ENCODE results near the gene RXRA. TPM values are rescaled to one million over a fixed set of nuclear protein-coding genes. Genes with fewer than 3 reads are reported as not detected.

RXRA gene
- total and polyA plus RNA-seq, 4 donors, result 41.5 to 116 (median 74.1) TPM

GRCh38 chr9:134433909-134434882, 107.9 kb downstream of the RXRA start:
- H3K27me3 ChIP-seq (ENCODE audit: control insufficient read depth in 4 of 4, insufficient read depth in 4 of 4, low read length in 3 of 4), result no peaks in the 10 kb centered on the region
- 64% methylated on average over 30 of the region's 30 CpGs for WGBS
- H3K36me3 ChIP-seq (ENCODE audit: control insufficient read depth in 4 of 4, insufficient read depth in 3 of 4, low read depth in 1 of 4, low read length in 3 of 4), result peaks cover 11 to 39% (median 23%) of the 10 kb centered on the region in 4 donors
- TF ChIP-seq HNF4G (IDR thresholded peaks at IDR 0.05) (no peak), SP1 (IDR thresholded peaks at IDR 0.05) (no peak), RXRA (IDR thresholded peaks at IDR 0.05) (no peak), JUND (IDR thresholded peaks at IDR 0.05) (no peak), ATF3 (IDR thresholded peaks at IDR 0.05) (no peak), EGR1 (IDR thresholded peaks at IDR 0.05; ENCODE audit: low read depth in 2 of 2) (no peak)
- TF ChIP-seq, protein P1, sequence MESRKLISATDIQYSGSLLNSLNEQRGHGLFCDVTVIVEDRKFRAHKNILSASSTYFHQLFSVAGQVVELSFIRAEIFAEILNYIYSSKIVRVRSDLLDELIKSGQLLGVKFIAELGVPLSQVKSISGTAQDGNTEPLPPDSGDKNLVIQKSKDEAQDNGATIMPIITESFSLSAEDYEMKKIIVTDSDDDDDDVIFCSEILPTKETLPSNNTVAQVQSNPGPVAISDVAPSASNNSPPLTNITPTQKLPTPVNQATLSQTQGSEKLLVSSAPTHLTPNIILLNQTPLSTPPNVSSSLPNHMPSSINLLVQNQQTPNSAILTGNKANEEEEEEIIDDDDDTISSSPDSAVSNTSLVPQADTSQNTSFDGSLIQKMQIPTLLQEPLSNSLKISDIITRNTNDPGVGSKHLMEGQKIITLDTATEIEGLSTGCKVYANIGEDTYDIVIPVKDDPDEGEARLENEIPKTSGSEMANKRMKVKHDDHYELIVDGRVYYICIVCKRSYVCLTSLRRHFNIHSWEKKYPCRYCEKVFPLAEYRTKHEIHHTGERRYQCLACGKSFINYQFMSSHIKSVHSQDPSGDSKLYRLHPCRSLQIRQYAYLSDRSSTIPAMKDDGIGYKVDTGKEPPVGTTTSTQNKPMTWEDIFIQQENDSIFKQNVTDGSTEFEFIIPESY (IDR thresholded peaks at IDR 0.05), result no peak
- H3K9ac ChIP-seq (ENCODE audit: low read depth in 1 of 2, low read length in 2 of 2), result no peak overlapping the region
- peaks cover 28 to 86% (median 59%) of the 10 kb centered on the region in 4 donors for H3K4me1 ChIP-seq (ENCODE audit: control insufficient read depth in 4 of 4, insufficient read depth in 4 of 4, low read length in 3 of 4)
- DNase-seq (ENCODE audit: low spot score), result no peak
- H3K27ac ChIP-seq (ENCODE audit: low read depth in 1 of 2, low read length in 2 of 2), result peak overlapping the region; percentile 87 to 89
- no peak overlapping the region for H3K4me3 ChIP-seq (ENCODE audit: low read depth in 1 of 3, low read length in 3 of 3)
- H3K9me3 ChIP-seq (ENCODE audit: control insufficient read depth in 4 of 4, low read length in 3 of 4), result no peaks in the 10 kb centered on the region

DNA sequence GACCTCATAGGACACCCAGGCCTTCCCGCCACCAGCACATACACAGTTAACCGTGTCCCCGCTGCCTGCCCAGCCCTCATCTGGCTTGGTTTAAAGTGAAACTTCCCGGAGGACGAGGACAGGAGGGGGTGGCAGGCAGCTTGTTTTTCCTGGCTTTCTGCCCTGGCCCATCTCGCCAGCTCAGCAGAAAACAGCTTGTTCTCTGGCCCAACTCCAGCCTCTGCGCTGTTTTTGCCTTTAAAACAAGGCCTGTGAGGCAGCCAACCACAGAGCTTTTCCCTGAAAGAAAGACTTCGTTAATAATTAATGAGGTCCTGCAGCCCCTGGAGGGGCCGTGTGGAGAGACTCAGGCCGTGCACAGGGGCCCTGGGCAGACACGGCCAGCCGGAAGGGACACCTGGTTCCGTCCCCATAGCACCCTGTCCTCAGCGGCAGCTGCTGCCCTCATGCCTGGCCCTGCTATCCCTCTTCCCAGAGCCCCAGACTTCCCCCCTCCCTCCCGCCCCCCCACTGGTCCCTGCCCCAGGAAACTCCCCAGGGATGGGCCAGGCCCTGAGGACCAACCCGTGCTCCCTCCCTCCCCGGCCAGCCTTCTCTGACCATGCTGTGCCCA, 108.7 kb downstream of the RXRA start:
- 8% methylated on average over 17 of the region's 17 CpGs for WGBS
- peaks cover 28 to 93% (median 63%) of the 10 kb centered on the region in 4 donors for H3K4me1 ChIP-seq (ENCODE audit: control insufficient read depth in 4 of 4, insufficient read depth in 4 of 4, low read length in 3 of 4)
- peak in 1 of 2 donors; percentile 70 for TF ChIP-seq GABPA (IDR thresholded peaks at IDR 0.05 in 1 of 2, conservative IDR thresholded peaks at IDR 0.05 in 1 of 2)
- peak; percentile 65 to 69 for TF ChIP-seq RAD21 (IDR thresholded peaks at IDR 0.05)
- no peak for TF ChIP-seq HNF4G (IDR thresholded peaks at IDR 0.05)
- no peak for TF ChIP-seq TAF1 (conservative IDR thresholded peaks at IDR 0.05)
- TF ChIP-seq EGR1 (IDR thresholded peaks at IDR 0.05; ENCODE audit: low read depth in 2 of 2), result peak; percentile 78 to 91
- TF ChIP-seq YY1 (IDR thresholded peaks at IDR 0.05), result peak; percentile 65
- TF ChIP-seq JUND (IDR thresholded peaks at IDR 0.05), result peak in 1 of 2 donors; percentile 59
- TF ChIP-seq FOXA2 (IDR thresholded peaks at IDR 0.05), result peak; percentile 47
- TF ChIP-seq NR2F2 (IDR thresholded peaks at IDR 0.05), result peak; percentile 65
- TF ChIP-seq, protein P1 (IDR thresholded peaks at IDR 0.05), result no peak
- peak; percentile 92 for TF ChIP-seq SP1 (IDR thresholded peaks at IDR 0.05)
- peak; percentile 77 to 91 for TF ChIP-seq RXRA (IDR thresholded peaks at IDR 0.05)
- TF ChIP-seq ATF3 (IDR thresholded peaks at IDR 0.05), result no peak
- TF ChIP-seq HNF4A (conservative IDR thresholded peaks at IDR 0.05), result peak; percentile 37 to 70
- TF ChIP-seq FOXA1 (IDR thresholded peaks at IDR 0.05), result peak; percentile 43
- TF ChIP-seq MAX (IDR thresholded peaks at IDR 0.05), result peak; percentile 86
- TF ChIP-seq, protein P2, sequence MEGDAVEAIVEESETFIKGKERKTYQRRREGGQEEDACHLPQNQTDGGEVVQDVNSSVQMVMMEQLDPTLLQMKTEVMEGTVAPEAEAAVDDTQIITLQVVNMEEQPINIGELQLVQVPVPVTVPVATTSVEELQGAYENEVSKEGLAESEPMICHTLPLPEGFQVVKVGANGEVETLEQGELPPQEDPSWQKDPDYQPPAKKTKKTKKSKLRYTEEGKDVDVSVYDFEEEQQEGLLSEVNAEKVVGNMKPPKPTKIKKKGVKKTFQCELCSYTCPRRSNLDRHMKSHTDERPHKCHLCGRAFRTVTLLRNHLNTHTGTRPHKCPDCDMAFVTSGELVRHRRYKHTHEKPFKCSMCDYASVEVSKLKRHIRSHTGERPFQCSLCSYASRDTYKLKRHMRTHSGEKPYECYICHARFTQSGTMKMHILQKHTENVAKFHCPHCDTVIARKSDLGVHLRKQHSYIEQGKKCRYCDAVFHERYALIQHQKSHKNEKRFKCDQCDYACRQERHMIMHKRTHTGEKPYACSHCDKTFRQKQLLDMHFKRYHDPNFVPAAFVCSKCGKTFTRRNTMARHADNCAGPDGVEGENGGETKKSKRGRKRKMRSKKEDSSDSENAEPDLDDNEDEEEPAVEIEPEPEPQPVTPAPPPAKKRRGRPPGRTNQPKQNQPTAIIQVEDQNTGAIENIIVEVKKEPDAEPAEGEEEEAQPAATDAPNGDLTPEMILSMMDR (IDR thresholded peaks at IDR 0.05; ENCODE audit: low read depth, low read length, missing input control), result no peak
- TF ChIP-seq, protein P3, sequence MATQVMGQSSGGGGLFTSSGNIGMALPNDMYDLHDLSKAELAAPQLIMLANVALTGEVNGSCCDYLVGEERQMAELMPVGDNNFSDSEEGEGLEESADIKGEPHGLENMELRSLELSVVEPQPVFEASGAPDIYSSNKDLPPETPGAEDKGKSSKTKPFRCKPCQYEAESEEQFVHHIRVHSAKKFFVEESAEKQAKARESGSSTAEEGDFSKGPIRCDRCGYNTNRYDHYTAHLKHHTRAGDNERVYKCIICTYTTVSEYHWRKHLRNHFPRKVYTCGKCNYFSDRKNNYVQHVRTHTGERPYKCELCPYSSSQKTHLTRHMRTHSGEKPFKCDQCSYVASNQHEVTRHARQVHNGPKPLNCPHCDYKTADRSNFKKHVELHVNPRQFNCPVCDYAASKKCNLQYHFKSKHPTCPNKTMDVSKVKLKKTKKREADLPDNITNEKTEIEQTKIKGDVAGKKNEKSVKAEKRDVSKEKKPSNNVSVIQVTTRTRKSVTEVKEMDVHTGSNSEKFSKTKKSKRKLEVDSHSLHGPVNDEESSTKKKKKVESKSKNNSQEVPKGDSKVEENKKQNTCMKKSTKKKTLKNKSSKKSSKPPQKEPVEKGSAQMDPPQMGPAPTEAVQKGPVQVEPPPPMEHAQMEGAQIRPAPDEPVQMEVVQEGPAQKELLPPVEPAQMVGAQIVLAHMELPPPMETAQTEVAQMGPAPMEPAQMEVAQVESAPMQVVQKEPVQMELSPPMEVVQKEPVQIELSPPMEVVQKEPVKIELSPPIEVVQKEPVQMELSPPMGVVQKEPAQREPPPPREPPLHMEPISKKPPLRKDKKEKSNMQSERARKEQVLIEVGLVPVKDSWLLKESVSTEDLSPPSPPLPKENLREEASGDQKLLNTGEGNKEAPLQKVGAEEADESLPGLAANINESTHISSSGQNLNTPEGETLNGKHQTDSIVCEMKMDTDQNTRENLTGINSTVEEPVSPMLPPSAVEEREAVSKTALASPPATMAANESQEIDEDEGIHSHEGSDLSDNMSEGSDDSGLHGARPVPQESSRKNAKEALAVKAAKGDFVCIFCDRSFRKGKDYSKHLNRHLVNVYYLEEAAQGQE (IDR thresholded peaks at IDR 0.05), result peak; percentile 71

More for the DNA sequence above, 108.7 kb downstream of the RXRA start:
- no peaks in the 10 kb centered on the region for H3K27me3 ChIP-seq (ENCODE audit: control insufficient read depth in 4 of 4, insufficient read depth in 4 of 4, low read length in 3 of 4)
- H3K4me3 ChIP-seq (ENCODE audit: low read depth in 1 of 3, low read length in 3 of 3), result peak overlapping the region in 1 of 3 donors; percentile 12
- DNase-seq (ENCODE audit: low spot score), result peak; percentile 83
- peaks cover 6 to 34% (median 20%) of the 10 kb centered on the region in 4 donors for H3K36me3 ChIP-seq (ENCODE audit: control insufficient read depth in 4 of 4, insufficient read depth in 3 of 4, low read depth in 1 of 4, low read length in 3 of 4)
- H3K27ac ChIP-seq (ENCODE audit: low read depth in 1 of 2, low read length in 2 of 2), result peak overlapping the region; percentile 87 to 89
- H3K9ac ChIP-seq (ENCODE audit: low read depth in 1 of 2, low read length in 2 of 2), result no peak overlapping the region
- H3K9me3 ChIP-seq (ENCODE audit: control insufficient read depth in 4 of 4, low read length in 3 of 4), result no peaks in the 10 kb centered on the region
